GM12878 (cell line): Measurements from ENCODE around the gene NBPF9.
"Not testable (repeated sequence)": the region's sequence is repeated elsewhere in the genome, so short reads cannot be mapped to it uniquely, and the experiment has no call there.

Source experiments
- ATF7 ChIP-seq: fragments of 450-650 bp; IDR thresholded peaks from 2 replicates; pipeline ENCODE4 v1.6.1; 2016; ENCODE audit warnings: low read depth, mild to moderate bottlenecking
- BCL11A ChIP-seq: IDR thresholded peaks from 2 replicates; pipeline ENCODE4 v1.6.1; 2011; ENCODE audit warnings: low read depth, low read length
- CTCF ChIP-seq, 3 experiments: IDR thresholded peaks in 2 of 3; conservative IDR thresholded peaks in 1 of 3; 2 replicates each; pipeline ENCODE4 v1.5.1; 2011; ENCODE audit warnings: low read depth in 3 of 3, low read length in 3 of 3, mild to moderate bottlenecking in 3 of 3, control low read depth in 2 of 3, moderate library complexity in 2 of 3, inconsistent platforms in 1 of 3, mixed read lengths in 1 of 3; ENCODE audit not compliant: control insufficient read depth in 2 of 3, insufficient read depth in 1 of 3; ENCODE audit errors: extremely low read depth in 1 of 3
- IKZF1 ChIP-seq: fragments of 450-650 bp; conservative IDR thresholded peaks from 2 replicates; pipeline ENCODE4 v1.6.1; 2017; ENCODE audit warnings: antibody characterized with exemption, mild to moderate bottlenecking
- POLR2AphosphoS5 ChIP-seq: IDR thresholded peaks from 2 replicates; pipeline ENCODE4 v1.6.1; 2011; ENCODE audit warnings: mild to moderate bottlenecking, low read length, inconsistent platforms
- REST ChIP-seq: IDR thresholded peaks from 2 replicates; pipeline ENCODE4 v1.6.1; 2012; ENCODE audit warnings: mild to moderate bottlenecking, low read depth, low read length
- TF ChIP-seq, protein P1 (sequence below): IDR thresholded peaks from 2 replicates; pipeline ENCODE4 v1.6.1; 2012; ENCODE audit warnings: low read depth, low read length, improper control_type of control experiment

DNA sequence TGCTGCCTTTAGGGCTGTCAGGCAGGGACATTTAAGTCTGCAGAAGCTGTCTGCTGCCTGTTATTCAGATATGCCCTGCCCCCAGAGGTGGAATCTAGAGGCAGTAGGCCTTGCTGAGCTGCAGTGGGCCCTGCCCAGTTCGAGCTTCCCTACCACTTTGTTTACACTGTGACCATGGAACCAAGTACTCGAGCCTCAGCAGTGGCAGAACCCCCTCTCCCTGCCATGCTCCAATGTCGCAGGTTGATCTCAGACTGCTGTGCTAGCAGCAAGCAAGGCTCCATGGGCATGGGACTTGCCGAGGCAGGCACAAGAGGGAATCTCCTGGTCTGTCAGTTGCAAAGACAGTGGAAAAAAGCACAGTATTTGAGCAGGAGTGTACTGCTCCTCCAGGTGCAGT, 60.3 kb downstream of the NBPF9 start:
- TF ChIP-seq, protein P1, sequence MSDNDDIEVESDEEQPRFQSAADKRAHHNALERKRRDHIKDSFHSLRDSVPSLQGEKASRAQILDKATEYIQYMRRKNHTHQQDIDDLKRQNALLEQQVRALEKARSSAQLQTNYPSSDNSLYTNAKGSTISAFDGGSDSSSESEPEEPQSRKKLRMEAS, result not testable (repeated sequence)
- not testable (repeated sequence) for TF ChIP-seq REST; BCL11A; IKZF1; POLR2AphosphoS5; ATF7; CTCF (IDR thresholded peaks at IDR 0.05 in 2 of 3, conservative IDR thresholded peaks at IDR 0.05 in 1 of 3; ENCODE audit: control insufficient read depth in 2 of 3, extremely low read depth in 1 of 3, insufficient read depth in 1 of 3, low read depth in 3 of 3, low read length in 3 of 3)
